COLO829 (cell line): ENCODE results near the gene ADGRA3.

Experiments used
- DNase-seq: peaks from one replicate; pipeline ENCODE4 v3.0.0; 2012; ENCODE audit warnings: low spot score

The ADGRA3 gene, protein sequence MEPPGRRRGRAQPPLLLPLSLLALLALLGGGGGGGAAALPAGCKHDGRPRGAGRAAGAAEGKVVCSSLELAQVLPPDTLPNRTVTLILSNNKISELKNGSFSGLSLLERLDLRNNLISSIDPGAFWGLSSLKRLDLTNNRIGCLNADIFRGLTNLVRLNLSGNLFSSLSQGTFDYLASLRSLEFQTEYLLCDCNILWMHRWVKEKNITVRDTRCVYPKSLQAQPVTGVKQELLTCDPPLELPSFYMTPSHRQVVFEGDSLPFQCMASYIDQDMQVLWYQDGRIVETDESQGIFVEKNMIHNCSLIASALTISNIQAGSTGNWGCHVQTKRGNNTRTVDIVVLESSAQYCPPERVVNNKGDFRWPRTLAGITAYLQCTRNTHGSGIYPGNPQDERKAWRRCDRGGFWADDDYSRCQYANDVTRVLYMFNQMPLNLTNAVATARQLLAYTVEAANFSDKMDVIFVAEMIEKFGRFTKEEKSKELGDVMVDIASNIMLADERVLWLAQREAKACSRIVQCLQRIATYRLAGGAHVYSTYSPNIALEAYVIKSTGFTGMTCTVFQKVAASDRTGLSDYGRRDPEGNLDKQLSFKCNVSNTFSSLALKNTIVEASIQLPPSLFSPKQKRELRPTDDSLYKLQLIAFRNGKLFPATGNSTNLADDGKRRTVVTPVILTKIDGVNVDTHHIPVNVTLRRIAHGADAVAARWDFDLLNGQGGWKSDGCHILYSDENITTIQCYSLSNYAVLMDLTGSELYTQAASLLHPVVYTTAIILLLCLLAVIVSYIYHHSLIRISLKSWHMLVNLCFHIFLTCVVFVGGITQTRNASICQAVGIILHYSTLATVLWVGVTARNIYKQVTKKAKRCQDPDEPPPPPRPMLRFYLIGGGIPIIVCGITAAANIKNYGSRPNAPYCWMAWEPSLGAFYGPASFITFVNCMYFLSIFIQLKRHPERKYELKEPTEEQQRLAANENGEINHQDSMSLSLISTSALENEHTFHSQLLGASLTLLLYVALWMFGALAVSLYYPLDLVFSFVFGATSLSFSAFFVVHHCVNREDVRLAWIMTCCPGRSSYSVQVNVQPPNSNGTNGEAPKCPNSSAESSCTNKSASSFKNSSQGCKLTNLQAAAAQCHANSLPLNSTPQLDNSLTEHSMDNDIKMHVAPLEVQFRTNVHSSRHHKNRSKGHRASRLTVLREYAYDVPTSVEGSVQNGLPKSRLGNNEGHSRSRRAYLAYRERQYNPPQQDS (N-terminal part only)

DNA sequence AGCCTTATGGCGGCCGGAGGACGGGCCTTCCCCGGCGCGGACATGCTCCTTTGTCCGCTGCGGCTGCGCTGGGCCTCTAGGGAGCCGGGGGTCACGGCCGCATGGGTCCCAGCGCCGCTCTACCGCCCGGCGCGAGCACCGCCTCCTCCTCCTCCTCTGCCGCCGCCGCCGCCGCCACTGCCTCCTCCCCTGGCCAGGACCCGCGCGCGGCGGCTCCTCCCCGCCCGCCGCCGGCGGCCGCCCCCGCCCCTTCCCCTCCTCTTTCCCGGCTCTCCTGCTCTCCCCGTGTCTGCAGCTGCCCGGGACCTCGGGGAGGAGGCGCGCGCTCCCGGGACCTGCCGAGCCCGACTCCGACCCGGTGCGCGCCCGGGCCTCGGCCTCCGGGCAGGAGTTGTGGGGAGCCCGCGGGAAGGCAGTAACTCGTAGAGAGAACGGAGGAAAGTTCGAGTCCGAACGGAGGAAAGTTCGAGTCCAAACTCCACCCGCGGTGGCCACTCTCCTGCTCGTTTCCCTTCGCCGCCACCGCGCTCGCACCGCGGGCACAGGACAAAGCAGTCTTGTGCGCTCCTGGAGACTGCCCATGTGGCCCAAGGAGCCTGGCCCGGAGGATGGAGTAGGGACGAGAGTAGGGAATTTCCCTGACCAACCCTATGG is at the start of gene ADGRA3:
Gene ADGRA3 (minus strand): TSS at position 179 of the 654 bp plus-strand sequence. CDS start 282 bp downstream, outside the sequence.
- DNase-seq, result no peak

GRCh38 chr4:22556495-22556894 is 40.6 kb upstream of the ADGRA3 start:
- no peak for DNase-seq

GRCh38 chr4:22554670-22555069 is 38.8 kb upstream of the ADGRA3 start:
- DNase-seq, result no peak

- no peak for DNase-seq
These were observed 37.7 kb upstream of the ADGRA3 start for GRCh38 chr4:22553560-22553959.

DNA sequence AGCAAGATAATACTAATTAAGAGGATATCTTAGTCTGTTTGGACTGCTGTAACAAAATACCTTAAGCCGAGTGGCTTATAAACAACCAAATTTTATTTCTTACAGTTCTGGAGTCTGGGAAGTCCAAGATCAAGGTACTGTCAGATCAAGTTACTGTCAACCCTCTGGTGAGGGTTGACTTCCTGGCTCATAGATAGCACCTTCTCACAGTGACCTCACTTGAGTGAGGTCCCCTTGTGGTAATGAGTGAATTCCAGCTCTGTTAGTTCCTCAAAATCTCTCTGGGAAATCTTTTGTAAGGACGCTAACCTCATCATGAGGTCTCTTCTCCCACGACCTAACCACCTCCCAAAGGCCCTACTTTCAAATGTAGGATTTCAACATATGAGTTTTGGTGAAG is 36.9 kb upstream of the ADGRA3 start:
- DNase-seq, result no peak

DNA sequence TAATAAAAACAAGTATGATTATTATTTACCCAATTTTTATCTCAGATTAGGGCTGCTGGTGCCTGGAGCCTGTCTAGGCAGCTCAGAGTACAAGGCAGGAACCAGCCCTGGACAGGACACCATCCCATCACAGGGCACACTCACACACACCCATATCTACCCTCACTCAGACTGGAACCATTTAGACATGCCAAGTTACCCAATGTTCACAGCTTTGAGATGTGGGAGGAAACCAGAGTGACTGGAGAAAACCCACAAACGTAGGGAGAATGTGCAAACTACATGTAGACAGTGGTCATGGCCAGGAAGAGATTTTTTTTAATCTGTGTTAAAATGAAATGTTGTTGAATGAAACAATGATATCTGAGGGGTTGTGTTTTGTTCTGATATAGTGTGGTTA is 35.7 kb upstream of the ADGRA3 start:
- no peak for DNase-seq

DNA sequence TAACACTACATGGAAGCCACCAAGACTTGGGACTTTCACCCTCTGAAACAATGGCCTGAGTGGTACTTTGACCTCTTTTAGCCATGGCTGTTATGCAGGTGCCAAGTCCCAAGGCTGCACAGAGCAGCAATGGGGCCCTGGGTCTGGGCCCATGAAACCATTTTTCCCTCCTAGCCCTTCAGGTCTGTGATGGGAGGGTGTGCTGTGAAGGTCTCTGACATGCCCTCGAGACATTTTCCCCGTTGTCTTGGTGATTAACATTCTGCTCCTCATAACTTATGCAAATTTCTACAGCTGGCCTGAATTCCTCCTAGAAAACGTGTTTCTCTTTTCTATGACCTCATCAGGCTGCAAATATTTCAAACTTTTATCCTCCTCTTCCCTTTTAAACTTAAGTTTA is 30.4 kb upstream of the ADGRA3 start:
- no peak for DNase-seq

- no peak for DNase-seq
These were observed 23.4 kb upstream of the ADGRA3 start for GRCh38 chr4:22539251-22539650.

GRCh38 chr4:22537864-22538263 is 22.0 kb upstream of the ADGRA3 start:
- DNase-seq, result no peak

DNA sequence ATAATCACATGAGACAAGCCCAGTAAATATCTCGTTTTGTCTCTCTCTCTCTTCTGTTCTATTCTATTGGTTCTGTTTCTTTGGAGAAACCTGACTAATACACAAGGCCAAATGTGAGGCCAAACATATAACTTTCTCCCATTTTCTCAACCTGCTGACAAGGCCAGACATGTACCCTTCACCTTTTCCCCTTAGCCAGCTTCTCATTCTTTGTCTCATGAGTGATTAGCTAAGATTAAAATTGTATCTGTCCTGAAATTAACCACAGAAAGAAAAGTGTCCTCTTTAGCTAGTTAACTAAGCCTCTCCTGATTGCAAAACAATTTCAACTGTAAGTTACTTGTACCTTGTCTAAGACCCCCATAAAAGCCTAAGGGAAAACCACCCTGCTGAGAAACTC is 18.5 kb upstream of the ADGRA3 start:
- no peak for DNase-seq

- no peak for DNase-seq
These were observed 17.0 kb upstream of the ADGRA3 start for GRCh38 chr4:22532896-22533295.

DNA sequence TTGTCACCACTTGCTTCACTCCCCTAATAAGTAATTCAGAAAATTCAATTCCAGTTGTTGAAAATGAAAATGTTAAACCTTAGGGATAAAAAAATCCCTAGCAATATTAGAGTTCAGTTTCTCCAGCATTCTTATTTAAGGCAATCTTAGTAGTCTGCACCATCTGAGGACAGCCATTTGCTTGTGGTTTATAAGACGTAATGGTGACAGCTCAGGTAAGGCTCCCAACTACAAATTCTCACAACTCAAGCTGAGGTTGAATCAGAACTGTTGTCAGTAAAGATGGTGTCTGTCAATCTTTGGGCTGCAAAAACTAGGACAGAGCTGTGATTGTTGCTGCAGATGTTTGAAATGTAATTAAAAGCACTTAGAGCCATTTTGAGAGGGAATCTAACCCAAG is 16.3 kb upstream of the ADGRA3 start:
- DNase-seq, result no peak

GRCh38 chr4:22531311-22532019 is 15.6 kb upstream of the ADGRA3 start:
- DNase-seq, result no peak

DNA sequence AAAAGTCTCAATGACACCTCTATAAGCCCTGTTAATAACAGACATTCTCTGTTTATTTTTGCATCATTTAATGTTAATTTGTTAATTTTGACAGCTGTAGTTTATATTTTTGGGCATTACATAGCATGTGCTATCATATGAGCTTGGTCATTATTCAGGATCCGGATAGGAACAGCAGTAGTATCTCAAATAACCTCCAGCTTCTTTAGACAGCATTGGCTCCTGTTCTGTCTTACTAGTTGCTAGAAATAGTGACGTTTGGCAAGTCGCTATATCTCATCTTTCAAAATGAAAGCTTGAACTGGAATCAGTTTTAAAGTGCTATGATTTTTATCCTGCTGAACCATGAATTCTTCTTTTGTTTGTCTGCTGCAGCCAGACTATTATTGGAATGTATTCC is 9.0 kb upstream of the ADGRA3 start:
- no peak for DNase-seq

DNA sequence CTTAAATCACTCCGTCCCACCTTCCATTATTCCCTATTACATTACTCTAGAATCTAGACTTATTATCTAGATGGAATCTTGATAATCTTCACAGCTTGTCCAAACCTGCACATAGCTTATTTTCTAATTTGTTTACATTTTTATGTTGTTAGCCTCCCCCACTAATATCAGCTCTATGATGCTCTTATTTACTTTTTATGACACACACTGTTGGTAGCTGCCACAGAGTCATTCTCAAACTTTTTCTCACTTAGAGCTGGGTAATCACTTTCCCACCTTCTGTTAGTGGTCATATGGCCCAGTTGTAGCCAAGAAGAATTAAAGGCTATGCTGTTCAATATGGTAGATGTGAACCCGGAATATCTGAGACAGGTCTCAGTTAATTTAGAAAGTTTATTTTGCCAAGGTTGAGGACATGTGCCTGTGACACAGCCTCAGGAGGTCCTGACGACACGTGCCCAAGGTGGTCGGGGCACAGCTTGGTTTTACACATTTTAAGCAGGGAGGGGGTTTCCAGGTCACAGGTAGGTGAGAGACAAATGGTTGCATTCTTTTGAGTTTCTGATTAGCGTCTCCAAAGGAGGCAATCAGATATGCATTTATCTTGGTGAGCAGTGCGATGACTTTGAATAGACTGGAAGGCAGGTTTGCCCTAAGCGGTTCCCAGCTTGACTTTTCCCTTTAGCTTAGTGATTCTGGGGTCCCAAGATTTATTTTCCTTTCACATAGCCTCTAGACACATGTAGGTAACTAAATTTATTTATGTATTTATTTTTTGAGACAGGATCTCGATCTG is 7.0 kb upstream of the ADGRA3 start:
- DNase-seq, result no peak

DNA sequence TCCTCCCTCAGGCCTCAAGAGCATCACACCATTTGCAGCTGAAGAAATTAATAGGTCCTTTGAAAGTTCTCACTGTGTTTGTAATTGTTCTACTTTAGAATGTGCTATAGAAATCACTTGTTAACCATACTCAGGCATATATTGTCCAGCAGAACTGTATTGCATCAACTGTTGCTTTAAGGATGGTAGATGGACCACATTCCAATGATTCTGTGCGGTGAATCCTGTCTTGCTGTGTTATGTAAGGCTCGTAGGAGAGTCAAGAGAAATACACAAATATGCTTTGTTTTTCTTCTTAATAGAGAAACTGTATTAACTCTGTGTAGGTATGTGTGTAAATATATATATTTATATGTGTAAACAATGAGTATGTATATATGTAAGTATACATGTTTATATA is 6.3 kb upstream of the ADGRA3 start:
- no peak for DNase-seq

GRCh38 chr4:22521240-22521639 is 5.4 kb upstream of the ADGRA3 start:
- DNase-seq, result no peak

GRCh38 chr4:22515145-22515887 is 550 bp downstream of the ADGRA3 start:
- peak; percentile 50 for DNase-seq

GRCh38 chr4:22514481-22514880 is 1.4 kb downstream of the ADGRA3 start:
- no peak for DNase-seq

GRCh38 chr4:22514001-22514400 is 1.9 kb downstream of the ADGRA3 start:
- no peak for DNase-seq
